NCI-H510A (cell line): ENCODE measurements around the gene LAMA3.
"Not testable (repeated sequence)": the region's sequence is repeated elsewhere in the genome, so short reads cannot be mapped to it uniquely, and the experiment has no call there.

Experiments used
- DNase-seq: peaks from one replicate; lab custom pipeline; 2025; lab: John Stamatoyannopoulos, UW

LAMA3 gene

DNA sequence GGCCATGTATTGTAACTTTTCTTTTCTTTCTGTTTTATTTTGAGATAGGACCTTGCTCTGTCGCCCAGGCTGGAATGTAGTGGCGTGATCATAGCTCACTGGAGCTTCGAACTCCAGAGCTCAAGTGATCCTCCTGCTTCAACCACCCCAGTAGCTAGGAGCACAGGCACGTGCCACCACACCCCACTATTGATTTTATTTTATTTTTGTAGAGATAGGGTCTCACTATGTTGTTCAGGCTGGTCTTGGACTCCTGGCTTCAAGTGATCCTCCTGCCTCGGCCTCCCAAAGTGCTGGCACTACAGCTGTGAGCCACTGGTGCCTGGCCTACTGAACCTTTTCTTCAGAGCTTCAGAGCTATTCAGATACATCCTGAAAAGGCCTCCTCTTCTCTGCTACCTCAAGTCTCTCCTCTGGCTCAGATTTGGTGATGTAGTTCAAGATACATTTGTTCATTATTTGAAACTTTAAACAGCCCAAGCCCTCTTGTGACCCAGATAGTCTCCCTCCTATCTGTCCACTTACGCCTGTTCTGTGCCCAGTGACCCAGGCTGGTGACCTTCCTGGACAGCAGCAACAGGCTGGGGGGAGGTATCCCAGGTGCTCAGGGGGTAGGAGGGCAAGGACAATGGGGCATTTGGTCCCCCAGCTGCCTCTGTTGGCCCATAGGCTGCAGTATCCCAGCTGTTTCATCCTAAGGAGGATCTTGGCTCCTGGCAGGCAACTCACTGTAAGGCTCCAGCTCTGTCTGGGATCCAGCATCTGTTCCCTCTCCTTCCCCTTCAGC lies 38.6 kb downstream of the LAMA3 start:
- no peak for DNase-seq

DNA sequence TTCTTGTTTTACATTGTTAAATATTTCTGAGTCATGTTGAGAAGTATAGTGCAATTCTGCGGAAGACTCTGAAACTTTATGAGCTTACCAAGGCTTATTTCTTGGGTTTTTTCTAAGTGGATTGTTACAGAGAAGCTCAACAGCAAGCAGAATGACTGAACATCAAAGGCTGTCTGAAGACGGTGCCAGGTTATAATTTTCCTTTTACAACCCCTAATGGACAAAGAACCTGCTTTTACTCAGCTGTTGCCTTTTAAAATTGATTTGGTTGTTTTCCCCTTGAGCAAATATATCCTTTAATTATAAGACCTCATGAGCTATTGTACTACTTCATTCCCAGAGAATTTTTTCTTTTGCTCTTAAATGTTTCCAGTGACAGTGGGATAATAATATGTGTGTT lies 41.6 kb downstream of the LAMA3 start:
- no peak for DNase-seq

DNA sequence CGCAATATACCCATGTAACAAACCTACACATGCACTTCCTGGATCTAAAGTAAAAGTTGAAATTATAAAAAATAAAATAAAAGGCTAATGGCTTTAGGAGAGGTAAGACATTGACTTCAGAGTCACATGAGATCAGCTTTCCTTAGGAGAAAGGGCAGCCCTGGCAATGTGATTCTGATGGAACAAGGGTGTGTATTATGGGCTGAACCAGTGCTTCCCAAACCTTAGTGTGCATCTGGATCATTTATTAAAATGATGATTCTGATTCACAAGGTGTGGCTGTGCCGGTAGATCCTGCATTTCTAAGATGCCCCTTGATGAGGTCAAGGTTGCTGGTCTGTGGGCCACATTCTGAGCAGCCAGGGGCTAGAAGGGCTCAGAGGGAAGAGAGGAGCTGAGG lies 42.6 kb downstream of the LAMA3 start:
- DNase-seq, result no peak

DNA sequence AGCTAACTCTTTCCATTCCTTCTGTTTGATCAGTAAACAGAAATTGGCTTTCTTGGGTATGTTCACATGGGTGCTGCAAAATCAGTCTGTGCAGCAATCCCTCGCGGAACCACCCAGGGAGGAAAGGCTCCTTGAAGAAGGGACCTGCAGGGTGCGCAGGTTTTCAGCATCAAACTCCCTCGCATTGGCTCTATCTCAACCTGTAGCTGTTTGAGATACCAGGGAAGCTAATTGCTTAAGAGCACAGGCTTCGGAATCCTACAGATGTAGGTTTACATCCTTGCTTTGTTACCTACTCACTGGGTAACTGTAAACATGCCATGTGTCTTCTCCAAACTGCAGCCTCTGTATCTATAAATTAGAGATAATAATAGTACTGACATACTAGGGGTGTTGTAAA lies 43.2 kb downstream of the LAMA3 start:
- DNase-seq, result no peak

DNA sequence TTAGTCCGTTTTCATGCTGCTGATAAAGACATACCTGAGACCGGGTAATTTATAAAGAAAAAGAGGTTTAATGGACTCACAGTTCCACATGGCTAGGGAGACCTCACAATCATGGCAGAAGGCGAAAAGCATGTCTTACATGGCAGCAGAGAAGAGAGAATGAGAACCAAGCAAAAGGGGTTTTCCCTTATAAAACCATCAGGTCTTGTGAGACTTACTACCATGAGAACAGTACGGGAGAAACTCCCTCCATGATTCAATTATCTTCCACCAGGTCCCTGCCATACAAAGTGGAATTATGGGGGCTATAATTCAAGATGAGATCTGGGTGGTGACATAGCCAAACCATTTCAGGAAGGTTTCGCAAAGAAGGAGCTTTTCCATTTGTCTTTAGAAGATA lies 44.0 kb downstream of the LAMA3 start:
- DNase-seq, result not testable (repeated sequence)

DNA sequence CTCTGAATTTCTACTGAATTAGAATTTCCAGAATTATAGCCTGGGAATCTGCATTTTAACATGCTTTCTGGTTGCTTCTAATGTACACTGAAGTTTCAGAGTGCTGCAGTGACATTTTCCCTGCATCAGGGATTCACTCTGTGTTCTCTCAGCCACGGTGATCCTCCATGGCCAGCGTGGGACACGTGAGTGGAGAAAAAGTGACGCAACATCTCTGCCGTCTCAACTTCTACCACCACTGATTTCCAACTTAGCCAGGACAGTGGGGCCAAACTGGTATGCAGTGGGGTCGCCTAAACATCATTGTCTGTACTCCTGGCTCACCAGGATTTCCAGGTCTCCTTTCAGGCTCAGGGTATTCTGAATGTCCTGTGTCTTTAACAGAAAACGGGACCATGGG lies 44.6 kb downstream of the LAMA3 start:
- DNase-seq, result no peak

DNA sequence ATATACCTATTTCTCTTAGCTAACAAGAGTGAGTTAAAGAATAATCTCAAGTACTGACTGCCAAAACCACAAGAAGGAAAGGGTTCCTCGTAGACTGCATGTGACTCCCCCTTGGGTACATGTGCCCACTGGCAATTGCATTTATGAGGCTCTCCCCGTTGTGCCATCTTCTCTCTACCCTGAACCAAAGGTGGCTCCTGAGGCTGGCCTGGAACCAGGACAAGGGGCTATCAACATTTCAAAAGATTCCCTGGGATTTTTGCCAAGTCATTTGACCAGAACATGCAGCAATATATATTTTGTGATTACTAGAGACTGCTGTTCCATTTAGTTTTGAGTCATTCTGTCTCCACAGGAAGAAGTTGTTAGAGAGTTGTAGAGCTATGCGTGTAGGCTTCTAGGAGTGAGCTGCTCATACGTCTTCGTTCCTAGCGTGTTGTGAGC lies 45.8 kb downstream of the LAMA3 start:
- DNase-seq, result no peak

DNA sequence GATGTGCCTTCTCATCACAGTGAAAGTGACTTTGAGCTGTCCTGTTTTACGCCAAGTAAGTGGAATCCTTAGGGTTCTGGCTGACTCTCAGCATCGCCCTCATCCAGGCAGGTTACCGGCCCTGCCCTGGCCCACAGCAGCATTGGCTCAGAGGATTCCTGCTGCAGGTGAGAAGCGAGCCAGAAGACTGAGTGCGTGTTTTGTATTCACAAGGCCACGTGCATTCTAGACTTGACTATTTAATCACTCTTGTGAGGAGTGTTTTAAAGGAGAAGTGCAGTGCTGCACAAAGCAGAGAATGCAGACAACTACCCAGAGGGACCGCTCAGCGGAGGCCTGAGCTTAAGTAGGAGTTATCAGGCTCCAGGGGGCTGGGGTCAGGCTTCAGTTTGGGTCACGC lies 48.3 kb downstream of the LAMA3 start:
- DNase-seq, result no peak

DNA sequence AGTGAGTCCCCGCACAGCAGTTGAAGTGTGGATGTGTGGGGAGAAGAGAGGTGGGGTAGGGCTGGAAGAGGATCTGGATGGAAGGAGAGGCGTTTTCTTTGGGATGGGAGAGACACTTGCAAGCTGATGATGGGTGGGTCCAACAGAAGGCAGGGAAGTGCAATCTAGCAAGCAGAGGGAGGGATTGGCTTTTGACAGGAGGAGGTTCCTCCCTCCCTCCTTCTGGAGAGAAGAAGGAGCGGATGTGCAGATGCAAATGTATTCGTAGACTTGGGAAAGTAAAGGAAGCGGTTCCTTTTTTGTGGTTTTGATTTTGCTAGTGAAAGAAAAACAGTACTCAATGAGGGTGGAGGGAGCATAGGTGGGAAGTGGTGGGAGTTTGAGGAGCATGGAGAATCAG lies 48.9 kb downstream of the LAMA3 start:
- DNase-seq, result no peak

DNA sequence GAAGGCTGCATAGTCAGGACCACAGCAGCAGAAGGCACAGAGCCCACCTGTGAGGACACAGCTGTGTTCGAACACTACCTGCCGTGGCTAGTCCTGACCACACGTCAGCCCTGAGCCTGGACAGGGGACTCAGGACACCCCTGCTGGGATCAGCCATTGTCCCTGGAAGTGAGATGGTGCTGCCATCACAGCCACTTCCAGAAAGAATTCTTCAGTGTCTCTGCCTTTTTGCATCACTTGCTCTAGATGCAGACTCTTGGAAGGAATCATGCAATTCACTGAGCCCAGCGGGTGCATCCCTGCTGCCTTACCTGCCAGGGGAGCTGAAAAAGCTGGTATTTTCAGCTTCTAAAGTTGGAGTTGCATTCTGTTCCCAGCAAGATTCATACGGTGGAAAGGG lies 49.3 kb downstream of the LAMA3 start:
- DNase-seq, result no peak

DNA sequence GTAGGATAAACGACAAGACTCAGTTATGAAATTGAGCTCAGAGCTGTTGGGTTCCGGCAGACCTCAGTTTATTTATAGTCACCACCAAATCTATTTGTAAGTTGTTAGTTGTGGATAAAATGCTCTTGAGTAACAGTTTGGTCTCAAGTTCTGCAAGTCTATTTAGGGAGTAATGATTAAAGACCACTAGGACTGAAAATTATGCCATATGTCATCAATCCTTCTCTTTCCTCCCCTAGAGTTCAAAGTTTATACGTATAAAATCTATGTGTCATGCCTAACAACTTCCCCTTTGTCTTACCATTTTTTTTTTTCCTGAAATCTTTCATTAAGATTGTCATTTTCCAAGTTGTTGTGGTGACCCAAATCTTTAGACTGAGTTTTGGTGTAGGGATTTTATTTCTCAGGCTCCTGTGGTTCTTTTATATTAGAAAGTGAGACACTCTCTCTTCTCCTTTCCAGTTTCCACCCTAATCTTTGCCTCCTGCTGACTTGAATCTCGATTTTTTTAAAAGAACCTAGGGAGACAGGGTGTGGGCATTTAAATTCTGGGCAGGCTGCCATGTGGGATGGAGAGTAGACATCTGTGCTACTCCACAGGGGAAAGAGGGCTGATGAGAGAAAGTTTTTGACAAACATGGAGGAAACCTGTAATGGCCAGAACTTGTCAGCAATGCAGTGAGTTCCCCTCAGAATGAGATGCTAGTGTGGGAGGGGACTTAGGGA lies 51.0 kb downstream of the LAMA3 start:
- DNase-seq, result no peak

DNA sequence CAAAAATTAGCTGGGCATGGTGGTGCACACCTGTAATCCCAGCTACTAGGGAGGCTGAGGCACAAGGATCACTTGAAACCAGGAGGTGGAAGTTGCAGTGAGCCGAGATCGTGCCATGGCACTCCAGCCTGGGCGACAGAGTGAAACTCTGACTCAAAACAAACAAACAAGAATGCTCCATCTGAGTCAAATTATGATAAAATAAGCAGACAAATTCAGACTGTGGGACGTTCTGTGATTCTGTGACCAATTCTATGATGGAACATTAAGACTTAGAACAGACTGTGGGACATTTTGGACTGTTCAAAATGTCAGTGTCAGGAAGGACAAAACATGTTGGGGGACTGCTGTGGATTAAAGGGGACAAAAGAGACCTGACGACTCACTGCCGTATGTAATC lies 52.7 kb downstream of the LAMA3 start:
- DNase-seq, result not testable (repeated sequence)

DNA sequence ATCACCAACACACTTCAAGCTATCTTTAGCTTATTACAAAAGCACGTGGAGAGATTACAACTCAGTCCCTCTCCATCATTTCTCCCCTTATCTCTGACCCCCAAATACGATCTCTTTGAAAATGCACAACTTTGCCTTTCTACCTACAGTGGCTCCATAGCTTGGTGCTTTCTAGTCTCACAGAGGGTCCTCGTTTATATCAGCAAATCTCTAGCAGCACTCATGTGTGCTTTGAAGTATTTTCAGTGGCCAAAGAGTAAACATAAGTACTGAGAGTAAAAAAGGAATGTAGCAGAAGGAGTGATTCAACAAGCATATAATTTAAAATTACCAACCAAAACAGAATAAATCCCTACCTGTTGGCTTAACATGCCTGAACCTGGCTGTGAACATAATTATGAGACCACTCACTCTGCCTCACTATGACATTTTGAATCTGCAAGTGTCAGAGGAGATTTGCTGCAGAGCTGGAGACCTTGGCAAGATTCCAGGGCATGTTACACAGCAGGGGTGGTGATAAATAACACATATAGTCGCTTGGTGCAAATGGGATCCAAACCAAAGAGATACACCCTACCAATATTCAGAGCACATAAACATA lies 54.6 kb downstream of the LAMA3 start:
- DNase-seq, result no peak

DNA sequence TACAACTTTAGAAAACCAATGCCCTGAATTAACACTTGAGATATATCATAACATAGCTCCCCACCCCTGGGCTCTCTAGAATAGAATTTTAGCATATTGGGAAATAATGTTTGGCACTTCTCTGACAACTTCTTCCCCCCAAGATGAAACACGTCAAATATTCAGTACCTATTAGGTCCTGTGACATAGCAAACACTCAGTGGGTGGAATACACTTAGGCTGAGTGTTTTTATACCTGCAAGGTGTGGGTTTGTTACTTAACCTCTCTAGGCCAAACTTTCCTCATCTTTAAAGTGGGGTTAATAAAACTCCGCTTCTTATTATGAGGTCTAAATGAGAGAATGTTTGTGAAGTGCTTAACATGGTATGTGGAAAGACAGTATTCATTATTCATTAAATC lies 56.1 kb downstream of the LAMA3 start:
- DNase-seq, result no peak

DNA sequence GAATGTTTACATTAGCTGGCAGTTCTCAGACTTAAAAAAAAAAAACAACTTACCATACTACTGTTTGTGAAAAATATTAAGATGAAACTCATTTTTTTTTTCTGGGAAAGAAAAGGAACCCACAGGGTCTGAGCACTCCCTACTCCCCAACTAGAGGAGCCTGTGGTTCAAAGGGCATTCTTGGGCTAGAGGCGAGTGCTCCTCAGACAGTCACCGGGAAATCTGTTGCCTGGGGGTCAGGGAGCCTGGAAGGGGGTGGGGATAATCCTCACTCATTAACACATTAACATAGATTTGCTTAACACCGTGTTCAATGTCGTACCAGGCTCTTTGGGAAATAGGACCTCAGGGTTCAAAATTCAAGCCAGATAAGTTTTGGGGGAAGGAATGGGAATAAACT lies 57.6 kb downstream of the LAMA3 start:
- DNase-seq, result no peak

DNA sequence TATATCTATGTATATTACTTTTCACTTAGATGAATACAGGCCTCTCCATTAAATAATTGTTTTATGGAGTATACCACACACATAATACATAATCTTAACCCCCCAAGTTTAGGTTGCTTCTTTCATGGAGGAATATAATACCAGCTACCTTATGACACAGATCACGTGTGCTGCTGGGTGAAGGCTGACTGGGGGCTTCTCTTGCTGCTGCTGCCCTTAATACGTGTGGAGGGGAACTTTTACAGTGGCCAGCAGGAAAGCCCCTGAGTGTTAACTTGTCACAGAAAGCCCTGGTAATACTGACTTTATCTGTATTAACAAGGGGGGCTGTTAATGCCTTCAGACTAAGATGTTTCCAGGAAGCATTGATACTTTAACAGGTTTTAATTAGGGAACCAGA lies 63.1 kb downstream of the LAMA3 start:
- no peak for DNase-seq

DNA sequence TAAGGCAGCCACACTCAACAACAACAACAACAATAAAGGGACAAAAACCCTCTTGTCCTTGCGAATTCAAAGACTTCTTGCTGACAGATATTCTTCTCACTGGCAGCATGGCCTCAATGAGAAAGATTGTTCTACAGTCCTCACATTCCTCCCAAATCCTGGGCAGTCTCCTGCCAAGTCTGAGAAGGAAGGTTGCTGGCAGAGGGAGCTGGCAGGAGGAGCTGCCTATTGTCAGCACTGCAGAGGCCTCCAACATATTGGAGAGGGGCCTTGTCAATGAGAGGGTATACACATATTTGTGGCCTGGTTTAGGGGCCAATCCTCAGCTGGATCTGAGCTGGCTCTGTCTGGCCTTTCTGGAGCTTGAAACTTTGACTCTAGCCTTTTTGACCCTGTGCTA lies 63.5 kb downstream of the LAMA3 start:
- no peak for DNase-seq

DNA sequence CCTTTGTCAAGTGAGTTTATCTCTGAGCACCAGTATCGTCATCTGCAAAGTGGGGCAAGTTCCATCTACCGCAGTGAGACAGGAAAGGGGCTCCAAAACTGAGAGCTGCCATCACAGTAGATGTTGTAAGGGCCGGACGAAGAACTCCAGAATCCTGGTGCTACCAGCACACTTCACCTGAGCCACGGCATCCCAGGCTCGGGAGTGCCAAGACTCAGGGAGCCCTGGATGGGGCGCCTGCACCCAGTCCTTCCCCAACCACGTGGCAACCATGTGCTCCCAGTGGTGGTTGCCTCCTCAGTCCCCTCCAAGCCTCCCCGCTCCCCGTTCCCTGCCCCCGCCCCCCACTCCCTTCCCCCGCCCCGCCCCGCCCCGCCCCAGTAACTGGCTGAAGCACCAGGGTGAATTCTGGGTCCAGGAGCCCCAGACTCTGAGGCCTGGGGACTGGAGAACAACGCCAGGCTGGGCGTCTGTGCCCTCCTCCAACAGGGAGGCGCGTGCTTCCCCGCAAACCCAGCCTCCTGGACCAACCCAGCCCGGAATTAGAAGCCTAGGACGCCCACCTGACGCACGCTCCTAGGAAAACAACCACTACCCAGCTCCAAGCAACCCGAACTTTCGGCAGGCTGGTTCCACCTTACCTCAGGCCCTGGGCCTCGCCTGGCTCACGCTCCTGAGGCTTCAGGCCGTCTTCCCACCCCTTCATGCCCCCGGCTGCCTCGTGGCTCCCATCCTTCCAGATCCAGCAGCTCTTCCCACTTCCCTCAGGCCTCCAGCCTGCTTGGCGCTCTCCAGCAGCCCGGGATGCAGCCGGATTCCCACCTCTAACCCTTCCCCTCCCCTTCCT lies 67.6 kb downstream of the LAMA3 start:
- DNase-seq, result no peak

DNA sequence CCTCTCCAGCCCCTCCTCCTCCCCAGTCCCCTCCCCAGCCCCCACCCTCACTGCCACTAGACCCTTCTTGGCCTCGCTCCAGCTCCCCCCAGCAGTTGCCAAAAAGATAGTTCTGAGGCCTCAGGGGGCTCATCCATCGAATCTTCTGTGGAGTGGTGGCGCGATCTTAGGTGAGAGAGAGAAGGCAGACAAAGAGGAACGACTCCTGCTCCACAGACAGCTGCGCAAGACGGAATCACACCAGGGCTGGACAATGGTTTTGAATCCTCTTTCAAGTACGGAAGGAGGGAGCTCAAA lies 68.1 kb downstream of the LAMA3 start:
- no peak for DNase-seq

DNA sequence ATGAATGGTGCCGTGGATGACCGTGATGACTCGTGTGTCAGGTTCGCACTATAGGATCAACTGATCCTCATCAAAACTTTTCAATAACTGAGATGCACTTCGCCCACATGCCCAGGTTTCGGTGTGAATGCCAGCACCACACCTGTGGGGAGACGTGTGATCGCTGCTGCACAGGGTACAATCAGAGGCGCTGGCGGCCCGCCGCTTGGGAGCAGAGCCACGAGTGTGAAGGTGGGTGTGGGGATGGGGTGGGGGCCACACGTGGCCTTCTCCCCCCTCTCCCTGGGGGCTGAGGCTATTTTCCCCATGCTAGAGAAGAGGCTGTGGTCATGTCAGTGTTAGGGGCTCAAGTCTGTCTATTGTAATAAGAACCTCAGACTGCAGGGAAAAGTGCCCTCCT lies 69.0 kb downstream of the LAMA3 start:
- no peak for DNase-seq

DNA sequence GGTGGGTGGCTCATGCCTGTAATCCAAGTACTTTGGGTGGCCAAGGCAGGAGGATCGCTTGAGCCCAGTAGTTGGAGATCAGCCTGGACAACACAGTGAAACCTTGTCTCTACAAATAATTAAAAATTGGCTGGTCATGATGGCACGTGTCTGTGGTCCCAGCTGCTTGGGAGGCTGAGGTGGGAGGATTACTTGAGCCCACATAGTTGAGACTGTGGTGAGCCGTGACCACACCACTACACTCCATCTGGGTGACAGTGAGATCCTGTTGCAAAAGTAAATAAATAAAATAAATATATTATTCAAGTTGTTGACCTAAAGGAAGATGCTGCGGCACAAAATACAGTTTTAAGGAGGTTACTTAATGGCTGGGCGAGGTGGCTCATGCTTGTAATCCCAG lies 72.7 kb downstream of the LAMA3 start:
- no peak for DNase-seq

DNA sequence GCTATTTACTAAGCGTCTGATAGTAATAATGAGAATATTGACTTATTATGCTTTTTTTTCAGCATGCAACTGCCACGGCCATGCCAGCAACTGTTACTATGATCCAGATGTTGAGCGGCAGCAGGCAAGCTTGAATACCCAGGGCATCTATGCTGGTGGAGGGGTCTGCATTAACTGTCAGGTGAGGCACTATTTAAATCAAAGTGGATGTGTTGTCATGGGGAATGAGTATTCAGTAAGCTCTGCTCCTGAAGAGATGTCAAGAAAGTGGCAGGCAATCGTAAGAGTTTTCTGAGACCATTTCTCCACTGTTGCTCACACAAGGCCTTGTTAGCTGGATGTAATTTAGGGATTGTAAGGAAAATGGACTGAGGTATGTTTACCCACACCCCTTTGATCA lies 74.1 kb downstream of the LAMA3 start:
- no peak for DNase-seq

DNA sequence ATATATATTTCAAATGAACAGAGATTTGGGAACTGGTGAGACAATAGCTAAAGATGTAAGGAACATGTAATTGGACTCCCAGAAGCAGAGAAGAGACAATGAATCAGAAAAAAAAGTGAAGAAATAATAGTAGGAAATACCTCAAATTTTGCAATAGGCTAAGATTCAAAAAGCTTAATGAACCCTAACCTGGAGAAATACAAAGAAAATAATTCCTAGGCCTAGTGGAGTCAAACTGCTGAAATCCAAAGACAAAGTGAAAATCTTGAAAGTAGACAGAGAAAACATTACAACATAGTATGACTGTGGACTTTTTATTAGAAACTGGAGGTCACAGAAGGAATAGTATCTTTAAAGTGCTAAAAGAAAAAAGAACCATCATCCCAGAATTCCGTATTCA lies 76.7 kb downstream of the LAMA3 start:
- DNase-seq, result no peak
